Loucy (cell line): ENCODE measurements around the gene ACTG1.

ENCODE experiments used
- H2AFZ ChIP-seq: fragments of 200-600 bp; sonication (generic); 2 replicates; pipeline ENCODE4 v1.6.0; 2016; ENCODE audit warnings: antibody characterized with exemption, mild to moderate bottlenecking, low read length, moderate library complexity
- H3F3A ChIP-seq: fragments of 200-600 bp; 2 replicates; pipeline ENCODE4 v1.6.0; 2016; ENCODE audit warnings: antibody characterized with exemption, low read depth, mild to moderate bottlenecking
- H3K27me3 ChIP-seq: fragments of 200-600 bp; sonication (generic); 2 replicates; pipeline ENCODE4 v1.6.1; 2014; ENCODE audit warnings: low read length, mild to moderate bottlenecking; ENCODE audit not compliant: insufficient read depth, poor library complexity, severe bottlenecking
- H3K36me3 ChIP-seq: fragments of 200-600 bp; sonication (generic); 2 replicates; pipeline ENCODE4 v1.6.1; 2016; ENCODE audit warnings: low read length; ENCODE audit not compliant: insufficient read depth
- H3K4me1 ChIP-seq: fragments of 200-600 bp; sonication (generic); 2 replicates; pipeline ENCODE4 v1.5.1; 2014; ENCODE audit warnings: low read length, mild to moderate bottlenecking; ENCODE audit not compliant: insufficient read depth, poor library complexity, severe bottlenecking
- H3K4me2 ChIP-seq: fragments of 200-600 bp; sonication (generic); 2 replicates; pipeline ENCODE4 v1.6.0; 2014; ENCODE audit warnings: antibody characterized with exemption, low read length, low read depth, mild to moderate bottlenecking; ENCODE audit not compliant: poor library complexity, severe bottlenecking
- H3K4me3 ChIP-seq: fragments of 200-600 bp; sonication (generic); 2 replicates; pipeline ENCODE4 v1.5.1; 2014; ENCODE audit warnings: low read length, mild to moderate bottlenecking, mixed read lengths; ENCODE audit not compliant: poor library complexity, severe bottlenecking
- H3K79me2 ChIP-seq: fragments of 200-600 bp; sonication (generic); 2 replicates; pipeline ENCODE4 v1.6.1; 2014; ENCODE audit warnings: low read length; ENCODE audit not compliant: insufficient read depth
- H3K9ac ChIP-seq: fragments of 200-600 bp; sonication (generic); 2 replicates; pipeline ENCODE4 v1.6.0; 2014; ENCODE audit warnings: mild to moderate bottlenecking, low read depth, low read length, moderate library complexity; ENCODE audit not compliant: poor library complexity, severe bottlenecking
- H3K9me2 ChIP-seq: fragments of 200-600 bp; sonication (generic); replicated peaks from 2 replicates; pipeline ENCODE4 v1.6.1; 2016; ENCODE audit warnings: low read depth, low read length, mixed read lengths
- H3K9me3 ChIP-seq: fragments of 200-600 bp; sonication (generic); 2 replicates; pipeline ENCODE4 v1.6.1; 2014; ENCODE audit warnings: mild to moderate bottlenecking, antibody characterized with exemption, low read length, low read depth; ENCODE audit not compliant: insufficient read depth
- H4K20me1 ChIP-seq: fragments of 200-600 bp; sonication (generic); 2 replicates; pipeline ENCODE4 v1.6.0; 2014; ENCODE audit warnings: antibody characterized with exemption, low read length, mild to moderate bottlenecking; ENCODE audit not compliant: insufficient read depth, poor library complexity, severe bottlenecking
- EZH2phosphoT487 ChIP-seq: fragments of 200-600 bp; IDR thresholded peaks from 2 replicates; pipeline ENCODE4 v1.6.1; 2018; ENCODE audit warnings: antibody characterized with exemption, mild to moderate bottlenecking, moderate library complexity, borderline replicate concordance
- TF ChIP-seq, protein P1 (sequence below): fragments of 200-600 bp; sonication (generic); conservative IDR thresholded peaks from 2 replicates; pipeline ENCODE4 v1.5.1; 2014; ENCODE audit warnings: mild to moderate bottlenecking, antibody characterized with exemption, low read length

ACTG1 gene

DNA sequence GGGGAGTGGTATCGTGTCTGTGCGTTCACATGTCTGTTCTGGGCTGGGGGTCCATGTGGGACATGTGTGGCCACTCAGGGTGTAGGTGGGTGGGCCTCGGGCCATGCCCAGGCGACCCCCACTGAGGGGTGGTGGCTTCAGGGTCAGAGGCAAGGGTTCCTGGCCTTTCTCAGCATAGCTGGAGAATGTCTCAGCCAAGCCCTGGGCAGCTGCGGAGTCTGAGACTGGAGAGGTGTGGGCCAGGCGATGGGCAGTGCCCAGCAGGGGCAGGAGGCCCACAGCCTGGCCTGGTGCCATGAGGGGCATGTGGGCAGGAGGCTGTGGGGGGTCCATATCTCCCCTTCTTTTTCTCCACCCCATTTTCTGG is 16.8 kb upstream of the ACTG1 start:
- no peaks in the 10 kb centered on the region for H3K9me3 ChIP-seq
- H3K4me2 ChIP-seq: no peak overlapping the region
- peaks cover 4% of the 10 kb centered on the region; the same call in 1 of the 2 replicates for H3F3A ChIP-seq
- no peak overlapping the region for H3K9ac ChIP-seq
- no peak overlapping the region for H3K4me3 ChIP-seq
- no peaks in the 10 kb centered on the region for H3K36me3 ChIP-seq
- TF ChIP-seq, protein P1, sequence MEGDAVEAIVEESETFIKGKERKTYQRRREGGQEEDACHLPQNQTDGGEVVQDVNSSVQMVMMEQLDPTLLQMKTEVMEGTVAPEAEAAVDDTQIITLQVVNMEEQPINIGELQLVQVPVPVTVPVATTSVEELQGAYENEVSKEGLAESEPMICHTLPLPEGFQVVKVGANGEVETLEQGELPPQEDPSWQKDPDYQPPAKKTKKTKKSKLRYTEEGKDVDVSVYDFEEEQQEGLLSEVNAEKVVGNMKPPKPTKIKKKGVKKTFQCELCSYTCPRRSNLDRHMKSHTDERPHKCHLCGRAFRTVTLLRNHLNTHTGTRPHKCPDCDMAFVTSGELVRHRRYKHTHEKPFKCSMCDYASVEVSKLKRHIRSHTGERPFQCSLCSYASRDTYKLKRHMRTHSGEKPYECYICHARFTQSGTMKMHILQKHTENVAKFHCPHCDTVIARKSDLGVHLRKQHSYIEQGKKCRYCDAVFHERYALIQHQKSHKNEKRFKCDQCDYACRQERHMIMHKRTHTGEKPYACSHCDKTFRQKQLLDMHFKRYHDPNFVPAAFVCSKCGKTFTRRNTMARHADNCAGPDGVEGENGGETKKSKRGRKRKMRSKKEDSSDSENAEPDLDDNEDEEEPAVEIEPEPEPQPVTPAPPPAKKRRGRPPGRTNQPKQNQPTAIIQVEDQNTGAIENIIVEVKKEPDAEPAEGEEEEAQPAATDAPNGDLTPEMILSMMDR: no peak
- TF ChIP-seq EZH2phosphoT487: no peak
- no peaks in the 10 kb centered on the region for H3K27me3 ChIP-seq
- H3K4me1 ChIP-seq: peaks cover 13% of the 10 kb centered on the region
- no peaks in the 10 kb centered on the region for H4K20me1 ChIP-seq
- H3K79me2 ChIP-seq: no peaks in the 10 kb centered on the region
- no peak overlapping the region for H2AFZ ChIP-seq
- H3K9me2 ChIP-seq: no peaks in the 10 kb centered on the region

DNA sequence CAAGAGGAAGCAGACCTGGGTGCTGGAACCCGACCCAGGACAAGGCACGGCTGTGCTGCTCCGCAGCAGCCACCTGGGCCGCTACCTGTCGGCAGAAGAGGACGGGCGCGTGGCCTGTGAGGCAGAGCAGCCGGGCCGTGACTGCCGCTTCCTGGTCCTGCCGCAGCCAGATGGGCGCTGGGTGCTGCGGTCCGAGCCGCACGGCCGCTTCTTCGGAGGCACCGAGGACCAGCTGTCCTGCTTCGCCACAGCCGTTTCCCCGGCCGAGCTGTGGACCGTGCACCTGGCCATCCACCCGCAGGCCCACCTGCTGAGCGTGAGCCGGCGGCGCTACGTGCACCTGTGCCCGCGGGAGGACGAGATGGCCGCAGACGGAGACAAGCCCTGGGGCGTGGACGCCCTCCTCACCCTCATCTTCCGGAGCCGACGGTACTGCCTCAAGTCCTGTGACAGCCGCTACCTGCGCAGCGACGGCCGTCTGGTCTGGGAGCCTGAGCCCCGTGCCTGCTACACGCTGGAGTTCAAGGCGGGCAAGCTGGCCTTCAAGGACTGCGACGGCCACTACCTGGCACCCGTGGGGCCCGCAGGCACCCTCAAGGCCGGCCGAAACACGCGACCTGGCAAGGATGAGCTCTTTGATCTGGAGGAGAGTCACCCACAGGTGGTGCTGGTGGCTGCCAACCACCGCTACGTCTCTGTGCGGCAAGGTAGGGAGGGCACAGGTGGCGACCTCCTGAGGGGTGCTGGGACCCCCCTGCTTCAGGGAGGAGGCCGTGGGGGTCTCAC is 16.2 kb upstream of the ACTG1 start:
- Histone ChIP-seq H3K9me3 (no peaks in the 10 kb centered on the region), H4K20me1 (no peaks in the 10 kb centered on the region), H3K9me2 (no peaks in the 10 kb centered on the region), H3K36me3 (no peaks in the 10 kb centered on the region), H3F3A (peaks cover 4% of the 10 kb centered on the region; the same call in 1 of the 2 replicates), H3K27me3 (no peaks in the 10 kb centered on the region), H3K4me3 (no peak overlapping the region), H3K79me2 (no peaks in the 10 kb centered on the region), H3K4me1 (peaks cover 7% of the 10 kb centered on the region), H2AFZ (no peak overlapping the region), H3K4me2 (no peak overlapping the region), H3K9ac (no peak overlapping the region)
- TF ChIP-seq EZH2phosphoT487: no peak
- TF ChIP-seq, protein P1: no peak

DNA sequence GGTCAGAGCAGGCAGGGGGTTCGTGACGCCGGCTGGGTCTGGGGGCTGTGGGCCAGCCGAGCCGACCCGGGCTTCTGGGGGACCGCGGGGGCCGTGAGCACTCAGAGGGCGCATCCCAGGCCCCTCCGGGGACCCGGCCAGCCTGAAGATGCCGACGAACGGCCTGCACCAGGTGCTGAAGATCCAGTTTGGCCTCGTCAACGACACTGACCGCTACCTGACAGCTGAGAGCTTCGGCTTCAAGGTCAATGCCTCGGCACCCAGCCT is 15.7 kb upstream of the ACTG1 start:
- Histone ChIP-seq H3K27me3 (no peaks in the 10 kb centered on the region), H4K20me1 (no peaks in the 10 kb centered on the region), H3K4me2 (no peak overlapping the region), H2AFZ (no peak overlapping the region), H3F3A (peaks cover 1% of the 10 kb centered on the region; the same call in 1 of the 2 replicates), H3K36me3 (no peaks in the 10 kb centered on the region), H3K9ac (no peak overlapping the region), H3K4me1 (peaks cover 2% of the 10 kb centered on the region), H3K9me3 (no peaks in the 10 kb centered on the region), H3K9me2 (no peaks in the 10 kb centered on the region), H3K79me2 (no peaks in the 10 kb centered on the region), H3K4me3 (no peak overlapping the region)
- TF ChIP-seq, protein P1: no peak
- TF ChIP-seq EZH2phosphoT487: no peak
